Hematopoietic multipotent progenitor cell (in vitro differentiated cells): ENCODE results near the gene TADA3. TPM values are rescaled to one million over a fixed set of nuclear protein-coding genes. Genes with fewer than 3 reads are reported as not detected.

Experiments
- DNase-seq, 3 donors: peaks; one replicate each; pipeline ENCODE4 v3.0.0-alpha.2; 2011 to 2015; ENCODE audit warnings: low read depth in 2 of 3, low spot score in 2 of 3
- total RNA-seq: library from RNA; depleted of rRNA; stranded (reverse); fragments of >200 nt; gene quantifications from one replicate; pipeline ENCODE4 v1.2.3, GENCODE V29; 2012

The TADA3 gene
- total RNA-seq, result 41.5 TPM

GRCh38 chr3:9792405-9793160, at the start of gene TADA3, which contains the start of gene ARPC4:
TADA3 (minus strand) TSS chr3:9792473; CDS start chr3:9791466, 1,007 bp downstream.
ARPC4 (plus strand) TSS chr3:9793082; CDS start chr3:9793122, 40 bp downstream.
- DNase-seq, result peak; percentile 93 to 98 (median 97)

- DNase-seq, result no peak
Measured at GRCh38 chr3:9841015-9841414, 48.7 kb upstream of the TADA3 start.

DNA sequence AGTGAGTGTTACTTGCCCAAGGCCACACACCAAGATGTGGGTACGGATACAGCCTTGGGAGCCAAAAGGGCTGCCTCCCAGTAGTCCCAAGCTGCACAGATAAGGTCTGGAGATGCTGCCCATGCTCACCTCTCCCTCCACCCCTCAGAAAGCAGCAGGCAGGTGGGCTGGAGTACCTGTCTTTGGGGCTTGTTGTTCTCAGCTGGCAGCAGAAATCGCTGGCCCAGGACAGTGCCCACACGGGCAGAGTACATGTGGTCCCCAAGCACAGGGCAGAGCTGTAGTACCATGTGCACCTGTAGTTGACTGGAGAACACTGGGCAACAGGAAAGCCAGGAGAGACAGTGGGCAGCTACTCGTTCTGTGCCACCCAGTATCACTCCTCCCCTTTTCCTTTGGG, 46.6 kb upstream of the TADA3 start:
- no peak for DNase-seq

GRCh38 chr3:9837701-9838582, 45.7 kb upstream of the TADA3 start:
- DNase-seq, result peak in 2 of 3 donors; percentile 30 to 50

GRCh38 chr3:9834520-9835380, 42.5 kb upstream of the TADA3 start:
- no peak for DNase-seq

DNA sequence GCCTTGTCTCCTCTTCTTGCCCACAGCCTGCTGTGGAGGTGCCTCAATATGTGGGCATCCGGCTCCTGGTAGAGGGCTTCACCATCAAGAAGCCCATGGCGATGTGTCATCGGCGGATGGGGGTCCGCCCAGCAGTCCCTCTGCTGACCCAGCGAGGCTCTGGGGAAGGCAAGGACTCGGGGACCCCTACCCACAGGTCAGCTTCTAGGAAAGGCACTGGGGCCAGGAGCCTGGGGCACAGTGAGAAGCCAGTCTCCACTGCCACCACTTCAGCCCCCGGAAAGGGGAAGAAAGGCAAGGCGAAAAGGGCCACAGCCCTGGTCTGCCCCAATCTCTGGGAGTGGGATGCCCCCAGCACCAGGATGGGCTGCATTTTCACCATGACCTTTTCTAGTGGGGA, 40.8 kb upstream of the TADA3 start:
- no peak for DNase-seq

DNA sequence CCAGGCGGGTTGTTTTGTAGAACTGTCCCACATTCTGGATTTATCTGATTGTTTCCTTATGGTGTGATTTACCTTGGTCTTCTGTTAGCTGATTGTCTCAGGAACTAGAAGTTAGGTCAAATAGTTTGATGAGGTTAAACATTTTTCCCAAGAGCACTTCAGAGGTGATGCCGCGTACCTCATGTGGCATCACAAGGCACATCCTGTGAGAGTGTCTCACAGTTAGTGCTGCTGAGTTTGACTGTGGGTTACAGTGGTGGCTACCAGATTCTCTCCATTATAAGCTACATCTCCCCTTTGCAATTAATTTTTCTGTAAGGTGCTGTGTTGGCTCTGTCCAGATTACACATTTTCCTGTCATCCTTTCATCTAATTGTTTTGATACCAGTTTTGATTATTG, 39.0 kb upstream of the TADA3 start:
- no peak for DNase-seq

DNA sequence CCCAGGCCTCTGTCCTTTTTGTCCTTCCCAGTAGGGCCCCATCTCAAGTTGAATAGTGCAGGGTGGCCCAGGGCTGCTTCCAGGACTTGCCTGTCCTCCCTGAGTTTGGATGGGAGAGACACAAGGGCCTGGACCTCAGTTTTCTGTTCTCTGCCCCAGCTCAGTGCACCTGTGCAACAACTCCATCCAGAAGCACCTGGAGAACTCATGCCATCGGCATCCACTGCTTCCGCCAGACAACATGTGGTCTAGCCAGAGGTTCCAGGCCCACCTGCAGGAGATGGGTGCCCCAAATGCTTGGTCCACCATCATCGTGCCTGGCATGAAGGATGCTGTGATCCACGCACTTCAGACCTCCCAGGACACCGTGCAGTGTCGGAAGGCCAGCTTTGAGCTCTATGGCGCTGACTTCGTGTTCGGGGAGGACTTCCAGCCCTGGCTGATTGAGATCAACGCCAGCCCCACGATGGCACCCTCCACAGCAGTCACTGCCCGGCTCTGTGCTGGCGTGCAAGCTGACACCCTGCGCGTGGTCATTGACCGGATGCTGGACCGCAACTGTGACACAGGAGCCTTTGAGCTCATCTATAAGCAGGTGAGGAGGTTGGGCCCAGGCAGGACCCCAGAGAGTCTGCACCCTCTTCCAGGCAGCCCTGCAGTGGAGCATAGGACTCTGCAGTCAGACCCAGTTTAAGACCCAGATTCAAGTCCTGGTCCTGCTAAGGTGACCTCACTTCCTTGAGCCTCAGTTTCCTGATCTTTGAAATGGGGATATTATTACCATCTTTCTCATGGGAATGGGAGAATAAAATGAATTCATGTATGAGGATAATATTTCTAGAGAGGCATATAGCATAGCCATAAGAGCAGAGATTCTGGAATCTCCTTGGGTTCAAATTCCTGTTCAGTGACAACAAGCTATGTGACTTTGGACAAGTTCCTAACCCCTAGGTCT, 36.8 kb upstream of the TADA3 start:
- no peak for DNase-seq

DNA sequence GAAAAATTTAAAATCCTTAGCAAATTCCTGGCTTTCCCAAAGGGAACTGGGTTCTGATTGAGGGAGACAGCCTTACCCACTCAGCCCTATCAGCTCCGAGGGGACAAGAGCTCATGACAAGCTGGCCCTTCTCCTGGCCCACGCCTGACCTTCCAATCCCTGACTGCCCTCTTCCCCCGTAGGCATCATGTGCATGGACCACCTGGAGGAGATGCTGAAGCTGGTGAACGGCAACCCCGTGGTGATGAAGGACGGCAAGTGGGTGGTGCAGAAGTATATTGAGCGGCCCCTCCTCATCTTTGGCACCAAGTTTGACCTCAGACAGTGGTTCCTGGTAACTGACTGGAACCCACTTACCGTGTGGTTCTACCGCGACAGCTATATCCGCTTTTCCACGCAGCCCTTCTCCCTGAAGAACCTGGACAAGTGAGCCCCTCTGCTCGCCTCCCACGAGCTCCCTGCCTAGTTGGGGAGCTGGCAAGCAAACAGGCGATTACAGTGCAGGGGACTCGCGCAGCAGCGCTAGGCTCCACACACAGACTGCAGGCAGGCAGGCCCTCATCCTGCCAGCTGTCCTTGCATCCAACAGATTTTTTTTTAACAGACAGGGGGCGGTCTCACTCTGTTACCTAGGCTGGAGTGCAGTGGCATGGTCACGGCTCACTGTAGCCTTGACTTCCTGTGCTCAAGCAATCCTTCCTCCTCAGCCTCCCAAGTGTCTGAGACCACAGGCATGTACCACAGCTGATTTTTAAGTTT, 34.7 kb upstream of the TADA3 start:
- peak in 2 of 3 donors; percentile 9 to 35 for DNase-seq

- no peak for DNase-seq
Measured at GRCh38 chr3:9825451-9826040, 33.3 kb upstream of the TADA3 start.

DNA sequence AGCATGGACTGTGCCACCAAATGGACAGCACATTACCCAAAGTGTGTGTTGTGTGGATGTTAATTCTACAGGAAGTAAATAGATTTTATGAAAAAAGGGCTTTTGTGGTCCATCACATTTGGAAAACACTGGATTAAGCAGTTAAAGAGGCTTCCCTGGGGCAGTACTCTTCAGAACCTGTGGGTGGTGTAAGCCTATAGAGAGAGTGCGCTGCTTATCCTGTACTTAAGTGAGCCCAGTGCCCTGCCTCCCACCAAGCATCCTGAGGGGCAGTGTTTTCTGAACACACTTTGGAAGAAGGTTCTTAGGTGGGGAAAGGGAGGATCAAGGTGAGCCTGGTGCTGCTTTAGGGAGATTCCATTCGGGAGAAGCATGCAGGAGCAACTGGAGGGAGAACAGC, 28.7 kb upstream of the TADA3 start:
- peak in 2 of 3 donors; percentile 14 to 27 for DNase-seq

DNA sequence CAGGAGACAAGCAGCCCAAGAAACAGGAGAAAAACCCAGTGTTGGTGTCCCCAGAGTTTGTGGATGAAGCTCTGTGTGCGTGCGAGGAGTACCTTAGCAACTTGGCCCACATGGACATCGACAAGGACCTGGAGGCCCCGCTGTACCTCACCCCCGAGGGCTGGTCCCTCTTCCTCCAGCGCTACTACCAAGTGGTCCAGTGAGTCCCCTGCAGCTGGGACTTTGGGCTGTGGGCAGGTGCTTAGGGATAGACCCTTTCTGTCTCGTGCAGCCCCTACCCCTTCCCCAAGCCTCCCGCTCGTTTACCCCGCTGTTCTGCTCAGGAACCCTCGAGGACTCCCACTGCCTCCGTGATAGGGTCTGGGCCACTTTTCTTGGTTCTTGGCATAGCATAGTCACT, 28.3 kb upstream of the TADA3 start:
- DNase-seq, result no peak

DNA sequence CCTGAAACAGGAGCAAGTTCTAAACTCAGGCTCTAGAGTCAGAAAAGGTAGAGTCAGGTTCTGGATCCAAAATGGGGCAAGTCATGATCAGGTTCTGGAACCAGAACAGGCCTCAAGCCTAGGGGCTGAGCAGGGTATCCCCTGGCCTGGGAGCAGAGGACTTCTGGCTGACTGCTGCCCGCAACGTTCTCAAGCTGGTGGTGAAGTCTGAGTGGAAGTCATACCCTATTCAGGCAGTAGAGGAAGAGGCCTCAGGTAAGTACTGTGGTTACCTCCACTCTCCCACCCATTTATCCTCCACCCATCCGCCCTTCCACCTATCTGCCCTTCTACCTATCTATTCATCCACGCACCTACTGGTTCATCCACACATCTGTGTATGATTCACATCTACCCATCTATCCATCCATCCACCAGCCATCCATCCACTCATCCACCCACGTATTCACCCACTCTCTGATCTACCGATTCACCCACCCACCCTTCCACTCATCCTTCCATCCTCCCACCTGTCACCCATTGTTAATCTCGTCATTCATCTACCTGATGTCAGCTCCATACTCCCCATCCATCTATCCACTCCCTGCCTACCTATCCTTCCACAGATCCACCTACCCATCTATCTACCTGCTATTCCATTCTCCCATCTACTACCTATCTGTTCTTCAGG, 26.5 kb upstream of the TADA3 start:
- no peak for DNase-seq

DNA sequence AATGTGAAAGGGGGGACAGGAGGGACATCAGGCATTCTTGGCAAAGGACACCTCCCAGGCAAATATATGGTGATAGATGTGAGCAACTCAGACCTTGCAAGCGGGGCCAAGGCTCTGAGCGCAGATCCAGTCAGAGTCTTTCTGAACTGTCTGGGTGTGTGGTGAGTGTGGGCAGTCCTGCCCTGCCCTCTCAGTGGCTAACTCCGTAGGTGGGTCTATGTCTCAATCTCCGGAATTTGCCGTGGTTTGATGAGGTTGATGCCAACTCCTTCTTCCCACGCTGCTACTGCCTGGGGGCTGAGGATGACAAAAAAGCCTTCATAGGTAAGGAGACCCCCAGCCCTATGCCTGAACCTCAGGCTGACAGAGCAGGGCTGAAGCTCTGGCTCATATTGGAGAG, 25.2 kb upstream of the TADA3 start:
- no peak for DNase-seq

GRCh38 chr3:9815986-9816385, 23.7 kb upstream of the TADA3 start:
- DNase-seq, result no peak

- DNase-seq, result no peak
Measured at GRCh38 chr3:9812870-9813483, 20.7 kb upstream of the TADA3 start.

GRCh38 chr3:9810846-9811245, 18.6 kb upstream of the TADA3 start:
- no peak for DNase-seq

- no peak for DNase-seq
Measured at GRCh38 chr3:9810433-9810770, 18.1 kb upstream of the TADA3 start.
